Measurements from ENCODE around the gene LAMP1.
A peak's percentile ranks its signal among the peaks of the same experiment; 100 is the strongest.
"Not testable (repeated sequence)": the region's sequence is repeated elsewhere in the genome, so short reads cannot be mapped to it uniquely, and the experiment has no call there.

Gene LAMP1

GRCh38 chr13:113297370-113298042 is 467 bp downstream of the LAMP1 start:
- peak in 1 of 2 donors; percentile 10 for DNase-seq (ENCODE audit: low read depth in 2 of 2)

- no peak for DNase-seq (ENCODE audit: low read depth in 2 of 2)
These were observed 1.3 kb downstream of the LAMP1 start for GRCh38 chr13:113298043-113298945.

GRCh38 chr13:113299951-113300350 is 2.9 kb downstream of the LAMP1 start:
- no peak for DNase-seq (ENCODE audit: low read depth in 2 of 2)

GRCh38 chr13:113302986-113303385 is 5.9 kb downstream of the LAMP1 start:
- DNase-seq (ENCODE audit: low read depth in 2 of 2) = no peak

- DNase-seq (ENCODE audit: low read depth in 2 of 2) = no peak
These were observed 7.1 kb downstream of the LAMP1 start for GRCh38 chr13:113304121-113304520.

- DNase-seq (ENCODE audit: low read depth in 2 of 2) = no peak
These were observed 8.2 kb downstream of the LAMP1 start for GRCh38 chr13:113305208-113305607.

GRCh38 chr13:113307491-113307890 is 10.5 kb downstream of the LAMP1 start:
- no peak for DNase-seq (ENCODE audit: low read depth in 2 of 2)

GRCh38 chr13:113309473-113309872 is 12.4 kb downstream of the LAMP1 start:
- DNase-seq (ENCODE audit: low read depth in 2 of 2) = no peak

- DNase-seq (ENCODE audit: low read depth in 2 of 2) = not testable (repeated sequence)
These were observed 17.1 kb downstream of the LAMP1 start for GRCh38 chr13:113314112-113314511.

GRCh38 chr13:113314895-113315470 is 17.9 kb downstream of the LAMP1 start:
- not testable (repeated sequence) for DNase-seq (ENCODE audit: low read depth in 2 of 2)

- DNase-seq (ENCODE audit: low read depth in 2 of 2) = no peak
These were observed 19.0 kb downstream of the LAMP1 start for GRCh38 chr13:113315992-113316391.

- no peak for DNase-seq (ENCODE audit: low read depth in 2 of 2)
These were observed 20.0 kb downstream of the LAMP1 start for GRCh38 chr13:113317031-113317430.

- DNase-seq (ENCODE audit: low read depth in 2 of 2) = no peak
These were observed 21.9 kb downstream of the LAMP1 start for GRCh38 chr13:113318956-113319355.

- DNase-seq (ENCODE audit: low read depth in 2 of 2) = no peak
These were observed 22.3 kb downstream of the LAMP1 start for GRCh38 chr13:113319371-113319770.

- DNase-seq (ENCODE audit: low read depth in 2 of 2) = no peak
These were observed 23.3 kb downstream of the LAMP1 start for GRCh38 chr13:113320226-113320875.

- no peak for DNase-seq (ENCODE audit: low read depth in 2 of 2)
These were observed 24.5 kb downstream of the LAMP1 start for GRCh38 chr13:113321546-113321945.

- DNase-seq (ENCODE audit: low read depth in 2 of 2) = no peak
These were observed 25.0 kb downstream of the LAMP1 start for GRCh38 chr13:113322043-113322461.

GRCh38 chr13:113322890-113323651 is 26.0 kb downstream of the LAMP1 start:
- no peak for DNase-seq (ENCODE audit: low read depth in 2 of 2)

GRCh38 chr13:113323869-113324268 is 26.8 kb downstream of the LAMP1 start:
- DNase-seq (ENCODE audit: low read depth in 2 of 2) = no peak

- DNase-seq (ENCODE audit: low read depth in 2 of 2) = no peak
These were observed 27.4 kb downstream of the LAMP1 start for GRCh38 chr13:113324398-113324797.

- DNase-seq (ENCODE audit: low read depth in 2 of 2) = no peak
These were observed 28.7 kb downstream of the LAMP1 start for GRCh38 chr13:113325779-113326178.

Data from stimulated activated CD4-positive, alpha-beta T cell treated with anti-CD3 and anti-CD28 coated beads, Interleukin-1b, Interleukin-23, amount 100 ng/mL, for 1 hour (primary cell).